ENCODE data around the gene SERPINF2.

- TF ChIP-seq CTCF (conservative IDR thresholded peaks at IDR 0.05 in 1 of 2, IDR thresholded peaks at IDR 0.05 in 1 of 2; ENCODE audit: low read depth in 1 of 2, low read length in 2 of 2): no peak
- TF ChIP-seq EZH2 (IDR thresholded peaks at IDR 0.05; ENCODE audit: low read length, missing control alignments): no peak
These were observed 2.2 kb downstream of the SERPINF2 start for GRCh38 chr17:1744551-1745512.

Measured in fibroblast of lung (primary cell).